ENCODE measurements around the gene ZNF549. TPM values are rescaled to one million over a fixed set of nuclear protein-coding genes. Genes with fewer than 3 reads are reported as not detected.
"Not testable (repeated sequence)": the region's sequence is repeated elsewhere in the genome, so short reads cannot be mapped to it uniquely, and the experiment has no call there.

Gene ZNF549
- total RNA-seq: 14.0 and 16.9 TPM in 2 replicates

DNA sequence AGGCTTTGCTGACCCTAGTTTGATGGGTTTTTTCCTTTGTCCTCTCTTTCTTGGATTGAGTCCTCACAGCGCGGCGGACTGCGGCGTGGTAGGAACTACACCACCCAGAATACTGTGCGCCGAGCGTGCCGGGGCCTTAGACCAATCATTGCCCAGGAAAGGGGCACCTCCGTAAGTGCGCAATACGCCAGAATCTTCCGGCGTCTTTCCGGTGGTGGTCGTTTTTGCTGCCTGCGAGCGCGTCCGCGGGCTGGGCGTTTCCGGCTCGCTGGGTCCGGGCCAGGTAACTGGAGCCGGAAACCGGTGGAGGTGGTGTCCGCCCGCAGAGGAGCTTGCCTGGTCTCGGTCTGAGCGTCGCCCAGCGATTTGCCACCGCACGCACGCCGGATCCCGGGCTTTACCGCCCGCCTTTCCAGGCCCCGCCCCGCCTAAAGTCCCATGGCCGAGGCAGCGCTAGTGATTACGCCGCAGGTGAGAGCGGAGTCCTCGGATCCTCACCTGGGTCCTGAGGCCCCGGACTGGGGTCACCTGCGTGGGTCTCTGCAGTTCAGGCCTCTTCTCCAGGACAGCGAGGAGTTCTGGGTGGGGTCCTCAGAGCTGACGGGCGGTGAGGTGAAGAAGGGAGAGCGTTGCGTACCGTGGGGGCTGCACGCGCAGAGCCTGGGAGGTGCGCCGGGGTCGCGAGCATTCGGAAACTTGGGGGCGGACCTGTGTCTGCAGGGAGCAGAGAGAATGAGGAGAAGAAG, at the start of gene ZNF549:
TSS of gene ZNF549 (plus strand) at position 221 of the 746 bp plus-strand sequence. CDS start at position 439, 218 bp downstream.
- Mint-ChIP-seq H3K36me3 (ENCODE audit: low read depth) (peaks cover 32% of the 10 kb centered on the region), H3K9me3 (peaks cover 11% of the 10 kb centered on the region), H3K4me3 (peak within 1 kb of the TSS; percentile 96), H3K4me1 (peaks cover 24% of the 10 kb centered on the region), H3K27ac (peak within 1 kb of the TSS; percentile 88), H3K27me3 (no peaks in the 10 kb centered on the region)
- intact Hi-C loops (cut with micrococcal nuclease): loop anchor here (1.0 to 2.0 kb wide), 10 partner anchors 29 to 200 kb away; partner anchors contain the start of genes TRAPPC2B, ZNF416, ZNF419 and ZNF547
- ChIA-PET CTCF (no interaction called here), POLR2A (interaction anchor here (0.6 to 1.3 kb wide), 3 partner anchors 87 to 145 kb away, joined by 3 to 5 read pairs (median 4); partner anchors contain the start of genes ZNF134 and ZNF211)
- no peak for TF ChIP-seq CTCF (IDR thresholded peaks at IDR 0.05)
- DNase-seq: peak; percentile 78
- ATAC-seq (ENCODE audit: low read depth): peak; percentile 99

DNA sequence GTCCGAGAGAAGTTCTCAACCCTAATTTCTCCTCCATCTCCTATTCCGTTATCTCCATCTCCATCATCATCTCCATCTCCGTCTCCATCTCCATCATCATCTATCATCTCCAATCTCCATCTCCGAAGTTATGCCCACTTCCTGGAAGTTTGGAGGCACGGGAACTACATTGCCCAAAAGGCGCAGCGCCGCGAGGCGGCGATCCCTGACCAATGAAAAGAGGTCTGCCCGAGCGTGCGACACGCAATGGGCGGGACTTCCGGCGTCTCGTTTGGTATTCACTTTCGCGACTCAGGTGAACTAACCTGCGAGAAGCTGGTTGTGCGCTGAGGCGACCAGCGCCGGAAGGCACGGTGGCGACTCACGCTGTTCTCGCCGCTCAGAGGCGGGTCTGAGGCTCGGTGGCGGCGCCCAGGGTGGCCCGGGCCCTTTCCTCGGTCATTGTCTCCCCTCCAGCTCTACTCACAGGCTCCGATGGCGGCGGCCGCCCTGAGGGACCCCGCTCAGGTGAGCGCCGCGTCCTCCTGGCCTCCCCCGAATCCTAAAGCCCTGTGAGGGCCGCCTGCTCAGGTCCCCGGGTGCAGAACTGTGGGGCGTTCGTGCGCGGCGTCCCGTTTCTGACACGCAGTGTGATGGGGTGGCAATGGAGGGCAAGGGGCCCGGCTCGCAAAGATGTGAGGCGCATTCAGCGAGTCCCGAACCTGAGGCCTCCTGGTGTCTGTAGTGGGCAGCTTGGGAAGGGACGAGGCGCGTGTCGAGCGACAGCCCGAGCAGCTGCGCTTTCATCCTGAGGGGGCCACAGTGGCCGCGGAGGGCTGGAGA, 39.5 kb upstream of the ZNF549 start, which contains the start of gene ZNF419:
TSS of gene ZNF419 (plus strand) at position 274 of the 822 bp plus-strand sequence. CDS start at position 475, 201 bp downstream.
- intact Hi-C loops (cut with micrococcal nuclease): loop anchor here (1.0 to 5.0 kb wide), 8 partner anchors 10 to 460 kb away; partner anchors contain the start of genes ZNF17, ZNF211, ZNF256 and ZNF416
- ATAC-seq (ENCODE audit: low read depth) (peak; percentile 98), DNase-seq (peak; percentile 88)
- Mint-ChIP-seq H3K9me3 (peaks cover 11% of the 10 kb centered on the region), H3K4me3 (peak within 1 kb of the TSS; percentile 70), H3K36me3 (ENCODE audit: low read depth) (peaks cover 36% of the 10 kb centered on the region), H3K27ac (peak within 1 kb of the TSS; percentile 65), H3K4me1 (peaks cover 13% of the 10 kb centered on the region)
- CTCF ChIA-PET, H3K27me3 Mint-ChIP-seq: not testable (repeated sequence)
- POLR2A ChIA-PET: interaction anchor here (1.0 to 1.7 kb wide), 4 partner anchors 9 to 429 kb away, joined by 3 to 8 read pairs (median 4); partner anchors contain the start of genes ZNF417, ZNF772 and ZNF773

- Mint-ChIP-seq H3K9me3 (peaks cover 14% of the 10 kb centered on the region), H3K4me3 (peak overlapping the region; percentile 70), H3K4me1 (peaks cover 13% of the 10 kb centered on the region), H3K36me3 (ENCODE audit: low read depth) (peaks cover 42% of the 10 kb centered on the region)
- intact Hi-C loops (cut with micrococcal nuclease): loop anchor here (5.0 kb wide), 1 partner anchor 459 kb away; the partner anchor contains the start of gene ZNF256
- POLR2A ChIA-PET: interaction anchor here (1.1 kb wide), 1 partner anchor 11 kb away, joined by 6 read pairs; the partner anchor contains the start of gene ZNF772
- H3K27me3 Mint-ChIP-seq; CTCF ChIA-PET; DNase-seq; H3K27ac Mint-ChIP-seq; ATAC-seq (ENCODE audit: low read depth): not testable (repeated sequence)
Measured at GRCh38 chr19:57488299-57488644, 38.9 kb upstream of the ZNF549 start.

GRCh38 chr19:57499332-57499679, 27.9 kb upstream of the ZNF549 start:
- peaks cover 48% of the 10 kb centered on the region for H3K36me3 Mint-ChIP-seq (ENCODE audit: low read depth)
- ATAC-seq (ENCODE audit: low read depth); H3K27me3 Mint-ChIP-seq; CTCF ChIA-PET; DNase-seq: not testable (repeated sequence)
- POLR2A ChIA-PET: interaction anchor here (0.5 to 1.4 kb wide), 7 partner anchors 12 to 651 kb away, joined by 3 to 8 read pairs (median 4); partner anchors contain the start of genes ZNF134, ZNF154, ZNF329 and ZNF419
- peaks cover 27% of the 10 kb centered on the region for H3K9me3 Mint-ChIP-seq
- intact Hi-C loops (cut with micrococcal nuclease): loop anchor here (1.0 to 2.0 kb wide), 6 partner anchors 12 to 136 kb away; partner anchors contain the start of genes TRAPPC2B, ZNF419, ZNF547 and ZNF548
- H3K4me3 Mint-ChIP-seq: peak overlapping the region; percentile 76
- H3K27ac Mint-ChIP-seq: peak overlapping the region; percentile 83
- peaks cover 22% of the 10 kb centered on the region for H3K4me1 Mint-ChIP-seq

- DNase-seq: peak; percentile 91
- POLR2A ChIA-PET: interaction anchor here (0.5 to 1.4 kb wide), 9 partner anchors 13 to 650 kb away, joined by 3 to 8 read pairs (median 4); partner anchors contain the start of genes ZNF134, ZNF154, ZNF329 and ZNF419
- intact Hi-C loops (cut with micrococcal nuclease): loop anchor here (1.0 to 2.0 kb wide), 6 partner anchors 13 to 137 kb away; partner anchors contain the start of genes TRAPPC2B, ZNF419, ZNF547 and ZNF548
- CTCF ChIA-PET, H3K27me3 Mint-ChIP-seq: not testable (repeated sequence)
- Mint-ChIP-seq H3K36me3 (ENCODE audit: low read depth) (peaks cover 48% of the 10 kb centered on the region), H3K4me3 (peak within 1 kb of the TSS; percentile 76), H3K4me1 (peaks cover 22% of the 10 kb centered on the region), H3K9me3 (peaks cover 26% of the 10 kb centered on the region), H3K27ac (peak within 1 kb of the TSS; percentile 83)
- peak; percentile 99 for ATAC-seq (ENCODE audit: low read depth)
Measured at GRCh38 chr19:57499680-57500395, 27.3 kb upstream of the ZNF549 start, which contains the start of gene ZNF773. ZNF773 (plus strand) TSS chr19:57499938; CDS start chr19:57500081, 143 bp downstream.

GRCh38 chr19:57500400-57500799, 26.8 kb upstream of the ZNF549 start:
- H3K9me3 Mint-ChIP-seq: peaks cover 29% of the 10 kb centered on the region
- POLR2A ChIA-PET: interaction anchor here (0.6 to 1.4 kb wide), 6 partner anchors 13 to 209 kb away, joined by 3 to 8 read pairs (median 4); partner anchors contain the start of genes ZNF154, ZNF419, ZNF543 and ZNF772
- DNase-seq; intact Hi-C loops (cut with micrococcal nuclease); H3K27me3 Mint-ChIP-seq; CTCF ChIA-PET; ATAC-seq (ENCODE audit: low read depth): not testable (repeated sequence)
- H3K36me3 Mint-ChIP-seq (ENCODE audit: low read depth): peaks cover 48% of the 10 kb centered on the region
- H3K4me1 Mint-ChIP-seq: peaks cover 22% of the 10 kb centered on the region
- H3K27ac Mint-ChIP-seq: peak overlapping the region; percentile 26
- peak overlapping the region; percentile 76 for H3K4me3 Mint-ChIP-seq

All from activated B cell treated with CpG ODN at 0.5 μM for 24 hours (primary cell).